H9 (cell line): ENCODE results near the gene POLN. TPM values are rescaled to one million over a fixed set of nuclear protein-coding genes. Genes with fewer than 3 reads are reported as not detected.

Source experiments
- DNase-seq: peaks from one replicate; pipeline ENCODE4 v3.0.0-alpha.2; 2017
- H2AFZ ChIP-seq: one replicate; pipeline ENCODE4 v1.6.1; 2013; ENCODE audit warnings: mild to moderate bottlenecking, low read length, control low read depth, moderate library complexity
- H2AK5ac ChIP-seq: 2 replicates; pipeline ENCODE4 v1.6.1; 2013; ENCODE audit warnings: low read length, control low read depth, mixed read lengths; ENCODE audit not compliant: insufficient read length
- H2BK120ac ChIP-seq: one replicate; pipeline ENCODE4 v1.6.1; 2013; ENCODE audit warnings: low read depth, mild to moderate bottlenecking, low read length, control low read depth, inconsistent platforms; ENCODE audit not compliant: poor library complexity, severe bottlenecking
- H2BK12ac ChIP-seq: 2 replicates; pipeline ENCODE4 v1.6.1; 2013; ENCODE audit warnings: low read length, control low read depth, mixed read lengths, low read depth; ENCODE audit not compliant: insufficient read length
- H2BK15ac ChIP-seq: 2 replicates; pipeline ENCODE4 v1.6.1; 2013; ENCODE audit warnings: low read depth, low read length, control low read depth
- H2BK20ac ChIP-seq: one replicate; pipeline ENCODE4 v1.6.1; 2013; ENCODE audit warnings: low read depth, mild to moderate bottlenecking, low read length, control low read depth, inconsistent platforms; ENCODE audit not compliant: poor library complexity, severe bottlenecking
- H2BK5ac ChIP-seq: 2 replicates; pipeline ENCODE4 v1.6.1; 2013; ENCODE audit warnings: low read length, control low read depth, mixed read lengths; ENCODE audit not compliant: insufficient read length
- H3K14ac ChIP-seq: 2 replicates; pipeline ENCODE4 v1.6.1; 2013; ENCODE audit warnings: low read length, control low read depth; ENCODE audit not compliant: insufficient read depth
- H3K18ac ChIP-seq: 2 replicates; pipeline ENCODE4 v1.6.1; 2013; ENCODE audit warnings: low read depth, mild to moderate bottlenecking, mixed read lengths, low read length, control low read depth; ENCODE audit not compliant: insufficient read length
- H3K23ac ChIP-seq: 2 replicates; pipeline ENCODE4 v1.6.1; 2013; ENCODE audit warnings: low read length, control low read depth, mixed read lengths, low read depth; ENCODE audit not compliant: insufficient read length
- H3K23me2 ChIP-seq: 2 replicates; pipeline ENCODE4 v1.6.1; 2013; ENCODE audit warnings: low read depth, mild to moderate bottlenecking, mixed read lengths, low read length, control low read depth; ENCODE audit not compliant: insufficient read length, poor library complexity, severe bottlenecking
- H3K27ac ChIP-seq: 2 replicates; pipeline ENCODE4 v1.5.1; 2013; ENCODE audit warnings: low read length, control low read depth, mixed read lengths, low read depth; ENCODE audit not compliant: insufficient read length
- H3K27me3 ChIP-seq: 2 replicates; pipeline ENCODE4 v1.6.1; 2013; ENCODE audit warnings: low read length, control low read depth, inconsistent platforms; ENCODE audit not compliant: insufficient read depth
- H3K4ac ChIP-seq: 2 replicates; pipeline ENCODE4 v1.6.1; 2013; ENCODE audit warnings: low read depth, mild to moderate bottlenecking, control low read depth, inconsistent platforms, low read length, moderate library complexity
- H3K4me1 ChIP-seq: 2 replicates; pipeline ENCODE4 v1.6.1; 2013; ENCODE audit warnings: low read length, control low read depth, inconsistent platforms; ENCODE audit not compliant: insufficient read depth
- H3K4me2 ChIP-seq: 2 replicates; pipeline ENCODE4 v1.6.1; 2013; ENCODE audit warnings: low read length, control low read depth, mixed read lengths; ENCODE audit not compliant: insufficient read length, insufficient read depth
- H3K56ac ChIP-seq: 2 replicates; pipeline ENCODE4 v1.6.1; 2013; ENCODE audit warnings: low read depth, mild to moderate bottlenecking, mixed read lengths, low read length, control low read depth; ENCODE audit not compliant: insufficient read length
- H3K79me1 ChIP-seq: 2 replicates; pipeline ENCODE4 v1.6.1; 2013; ENCODE audit warnings: low read depth, mild to moderate bottlenecking, moderate library complexity, low read length, control low read depth, inconsistent platforms; ENCODE audit not compliant: insufficient read depth, poor library complexity, severe bottlenecking
- H3K79me2 ChIP-seq: 2 replicates; pipeline ENCODE4 v1.6.1; 2013; ENCODE audit warnings: low read length, control low read depth, inconsistent platforms; ENCODE audit not compliant: insufficient read depth
- H3K9ac ChIP-seq: 2 replicates; pipeline ENCODE4 v1.6.1; 2013; ENCODE audit warnings: low read length, control low read depth, mixed read lengths; ENCODE audit not compliant: insufficient read length; ENCODE audit errors: extremely low read depth
- H3K9me3 ChIP-seq: one replicate; pipeline ENCODE4 v1.6.1; 2013; ENCODE audit warnings: low read depth, low read length, inconsistent platforms; ENCODE audit not compliant: control insufficient read depth
- H3T11ph ChIP-seq: one replicate; pipeline ENCODE4 v1.6.1; 2013; ENCODE audit warnings: mild to moderate bottlenecking, low read length, control low read depth, inconsistent platforms
- H4K20me1 ChIP-seq: one replicate; pipeline ENCODE4 v1.6.1; 2013; ENCODE audit not compliant: control insufficient read depth, insufficient read length, insufficient read depth
- H4K5ac ChIP-seq: 2 replicates; pipeline ENCODE4 v1.6.1; 2013; ENCODE audit warnings: low read depth, mild to moderate bottlenecking, mixed read lengths, low read length, control low read depth; ENCODE audit not compliant: insufficient read length
- H4K8ac ChIP-seq: replicated peaks from 2 replicates; pipeline ENCODE4 v1.6.1; 2013; ENCODE audit warnings: low read length, control low read depth, mixed read lengths, low read depth; ENCODE audit not compliant: insufficient read length
- H4K91ac ChIP-seq: 2 replicates; pipeline ENCODE4 v1.6.1; 2013; ENCODE audit warnings: low read depth, mild to moderate bottlenecking, moderate library complexity, mixed read lengths, low read length, control low read depth; ENCODE audit not compliant: insufficient read length
- H3K27ac Mint-ChIP-seq, 3 experiments: 2 replicates in 2 of 3; 3 replicates in 1 of 3; pipeline ENCODE4 v1.8.0; 2020 to 2021; ENCODE audit warnings: mixed read lengths in 3 of 3, mild to moderate bottlenecking in 1 of 3, moderate library complexity in 1 of 3
- H3K27me3 Mint-ChIP-seq: 2 replicates; pipeline ENCODE4 v1.8.0; 2021; ENCODE audit warnings: low read depth, mild to moderate bottlenecking, moderate library complexity, mixed read lengths
- H3K36me3 Mint-ChIP-seq, 3 experiments: 2 replicates in 2 of 3; 3 replicates in 1 of 3; pipeline ENCODE4 v1.8.0; 2020 to 2021; ENCODE audit warnings: low read depth in 3 of 3, mixed read lengths in 3 of 3; ENCODE audit not compliant: insufficient read depth in 1 of 3
- H3K4me1 Mint-ChIP-seq, 2 experiments: 2 replicates each; pipeline ENCODE4 v1.8.0; 2020; ENCODE audit warnings: mixed read lengths in 2 of 2
- H3K4me3 Mint-ChIP-seq, 2 experiments: 2 replicates in 1 of 2; 3 replicates in 1 of 2; pipeline ENCODE4 v1.8.0; 2020 to 2021; ENCODE audit warnings: mild to moderate bottlenecking in 2 of 2, mixed read lengths in 2 of 2, moderate library complexity in 1 of 2
- H3K9me3 Mint-ChIP-seq, 2 experiments: 2 replicates in 1 of 2; 3 replicates in 1 of 2; pipeline ENCODE4 v1.8.0; 2020; ENCODE audit warnings: mild to moderate bottlenecking in 2 of 2, mixed read lengths in 2 of 2, moderate library complexity in 1 of 2
- CTCF ChIP-seq: fragments of 200-600 bp; sonication (generic); conservative IDR thresholded peaks from 3 replicates; pipeline ENCODE4 v1.8.0; 2021; ENCODE audit warnings: antibody characterized with exemption, mild to moderate bottlenecking
- WGBS: extraction: QIAGEN DNeasy Blood & Tissue Kit; methylation state at CpG from one replicate; pipeline ENCODE4 v1.1.7; 2013; ENCODE audit warnings: missing lambda C conversion rate, low lambda C conversion rate, mixed read lengths; ENCODE audit not compliant: insufficient read length; ENCODE audit errors: extremely low coverage; 5-methylcytosine and 5-hydroxymethylcytosine counted together
- total RNA-seq: library from RNA; stranded (reverse); gene quantifications from 2 replicates; pipeline ENCODE4 v1.2.1, GENCODE V29; 2021

Gene POLN
- total RNA-seq, 1 experiment from 2014 or later: 0.74 TPM

- Histone ChIP-seq H3K9me3 (no peaks in the 10 kb centered on the region), H4K8ac (no peak overlapping the region), H2BK15ac (no peak overlapping the region), H3K4ac (no peak overlapping the region), H3K56ac (no peak overlapping the region), H3K79me1 (no peaks in the 10 kb centered on the region), H3K18ac (no peak overlapping the region), H3K27ac (no peak overlapping the region), H3K23ac (no peak overlapping the region), H3K4me1 (no peaks in the 10 kb centered on the region; the same call in 1 of the 2 replicates), H2BK20ac (no peak overlapping the region), H3K4me2 (no peak overlapping the region), H3K23me2 (no peaks in the 10 kb centered on the region), H2BK12ac (no peak overlapping the region), H4K5ac (no peak overlapping the region), H2AK5ac (no peak overlapping the region), H2BK5ac (no peak overlapping the region), H3K79me2 (no peaks in the 10 kb centered on the region), H3K27me3 (no peaks in the 10 kb centered on the region), H2BK120ac (no peak overlapping the region), H2AFZ (no peak overlapping the region), H4K20me1 (no peaks in the 10 kb centered on the region), H4K91ac (no peak overlapping the region), H3T11ph (no peak overlapping the region), H3K14ac (no peak overlapping the region), H3K9ac (no peak overlapping the region)
- peak overlapping the region in 1 of 3 experiments; percentile 48; a peak in 1 of 7 replicates for H3K27ac Mint-ChIP-seq
- H3K4me1 Mint-ChIP-seq: peaks cover 4 to 15% of the 10 kb centered on the region in 2 experiments; a peak in 3 of 4 replicates
- no peak for DNase-seq
- no peak for TF ChIP-seq CTCF
- no peaks in the 10 kb centered on the region for H3K9me3 Mint-ChIP-seq
- H3K27me3 Mint-ChIP-seq: peaks cover 3% of the 10 kb centered on the region
- no CpG with 5 or more reads among the region's 23 CpGs for WGBS
- H3K36me3 Mint-ChIP-seq: no peaks in the 10 kb centered on the region; a peak in 1 of 7 replicates
- no peak overlapping the region for H3K4me3 Mint-ChIP-seq
These were observed 42.4 kb upstream of the POLN start for GRCh38 chr4:2284161-2284933.
